Activated T-helper 2 cell treated with anti-CD3 and anti-CD28 coated beads, Interferon-gamma antibody, Interleukin-2, Interleukin-4, amounts not matched to agents 10 μg/mL and 5 μg/mL and 100 μg/mL, durations not matched to agents 14 hours and 24 hours and 36 hours (primary cell): ENCODE data around the gene SPATA22. TPM values are rescaled to one million over a fixed set of nuclear protein-coding genes. Genes with fewer than 3 reads are reported as not detected.
"Not testable (repeated sequence)": the region's sequence is repeated elsewhere in the genome, so short reads cannot be mapped to it uniquely, and the experiment has no call there.

ENCODE experiments used
- DNase-seq: peaks from one replicate; pipeline ENCODE4 v3.0.0; 2021; ENCODE audit warnings: low spot score
- H3K27ac Mint-ChIP-seq: one replicate; pipeline ENCODE4 v1.8.0; 2021; ENCODE audit warnings: mixed read lengths
- H3K27me3 Mint-ChIP-seq: one replicate; pipeline ENCODE4 v1.8.0; 2021; ENCODE audit warnings: low read depth, mixed read lengths
- H3K36me3 Mint-ChIP-seq: one replicate; pipeline ENCODE4 v1.8.0; 2021; ENCODE audit warnings: low read depth, mixed read lengths
- H3K4me1 Mint-ChIP-seq: one replicate; pipeline ENCODE4 v1.8.0; 2021; ENCODE audit warnings: low read depth, mixed read lengths
- H3K4me3 Mint-ChIP-seq: one replicate; pipeline ENCODE4 v1.8.0; 2021; ENCODE audit warnings: low read depth, mild to moderate bottlenecking, moderate library complexity, mixed read lengths
- H3K9me3 Mint-ChIP-seq: one replicate; pipeline ENCODE4 v1.8.0; 2021; ENCODE audit warnings: mixed read lengths
- intact Hi-C: fragments of 100-400 bp; cut with micrococcal nuclease; formaldehyde crosslinking; loops from one replicate; pipeline ENCODE4 v1.15.1; 2023
- total RNA-seq: library from RNA; stranded (reverse); gene quantifications from 2 replicates; pipeline ENCODE4 v1.2.3, GENCODE V29; 2022

The SPATA22 gene, protein sequence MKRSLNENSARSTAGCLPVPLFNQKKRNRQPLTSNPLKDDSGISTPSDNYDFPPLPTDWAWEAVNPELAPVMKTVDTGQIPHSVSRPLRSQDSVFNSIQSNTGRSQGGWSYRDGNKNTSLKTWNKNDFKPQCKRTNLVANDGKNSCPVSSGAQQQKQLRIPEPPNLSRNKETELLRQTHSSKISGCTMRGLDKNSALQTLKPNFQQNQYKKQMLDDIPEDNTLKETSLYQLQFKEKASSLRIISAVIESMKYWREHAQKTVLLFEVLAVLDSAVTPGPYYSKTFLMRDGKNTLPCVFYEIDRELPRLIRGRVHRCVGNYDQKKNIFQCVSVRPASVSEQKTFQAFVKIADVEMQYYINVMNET
- total RNA-seq: not detected in 2 replicates

DNA sequence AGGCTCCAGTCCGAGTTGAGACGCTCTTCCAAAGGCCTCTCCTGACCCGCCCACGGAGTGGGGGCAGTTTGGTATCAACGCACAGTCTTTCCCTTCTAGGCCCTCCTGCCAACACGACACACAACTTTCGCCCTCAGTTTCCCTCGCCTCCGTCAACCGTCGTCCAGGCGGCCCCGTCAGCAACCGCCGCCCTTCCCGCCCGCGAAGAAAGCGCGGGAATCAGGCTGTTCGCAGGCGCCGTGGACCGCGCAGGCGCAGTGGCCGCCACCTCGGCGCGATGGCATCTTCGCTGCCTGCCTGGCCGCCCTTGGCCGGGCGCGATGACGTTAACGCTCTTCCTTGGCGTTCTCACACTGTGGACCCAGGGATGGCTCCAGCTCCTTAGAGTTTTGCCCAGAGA, at the start of gene SPATA22:
SPATA22 (minus strand) TSS at position 221 of the 400 bp plus-strand sequence. CDS start 2,494 bp downstream, outside the sequence.
- DNase-seq: no peak
- H3K4me3 Mint-ChIP-seq: no peak within 1 kb of the TSS
- intact Hi-C loops: no loop called here
- no peak within 1 kb of the TSS for H3K27ac Mint-ChIP-seq
- no peaks in the 10 kb centered on the region for H3K9me3 Mint-ChIP-seq
- H3K4me1 Mint-ChIP-seq: peaks cover 4% of the 10 kb centered on the region
- H3K36me3 Mint-ChIP-seq: no peaks in the 10 kb centered on the region
- H3K27me3 Mint-ChIP-seq: peaks cover 3% of the 10 kb centered on the region

DNA sequence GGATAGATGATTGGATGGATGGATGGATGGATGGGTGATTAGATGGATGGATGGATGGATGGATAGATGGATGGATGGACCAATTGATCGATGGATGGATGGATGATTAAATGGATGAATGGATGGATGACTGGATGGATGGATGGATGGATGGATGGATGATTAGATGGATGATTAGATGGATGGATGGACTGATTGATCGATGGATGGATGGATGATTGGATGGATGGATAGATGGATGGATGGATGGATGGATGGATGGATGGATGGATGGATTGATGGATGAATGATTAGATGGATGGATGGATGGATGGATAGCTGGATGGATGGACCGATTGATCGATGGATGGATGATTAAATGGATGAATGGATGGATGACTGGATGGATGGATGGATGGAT, 47.9 kb upstream of the SPATA22 start:
- H3K36me3 Mint-ChIP-seq, DNase-seq, H3K4me3 Mint-ChIP-seq, H3K27ac Mint-ChIP-seq, H3K27me3 Mint-ChIP-seq, H3K9me3 Mint-ChIP-seq, H3K4me1 Mint-ChIP-seq, intact Hi-C loops: not testable (repeated sequence)

DNA sequence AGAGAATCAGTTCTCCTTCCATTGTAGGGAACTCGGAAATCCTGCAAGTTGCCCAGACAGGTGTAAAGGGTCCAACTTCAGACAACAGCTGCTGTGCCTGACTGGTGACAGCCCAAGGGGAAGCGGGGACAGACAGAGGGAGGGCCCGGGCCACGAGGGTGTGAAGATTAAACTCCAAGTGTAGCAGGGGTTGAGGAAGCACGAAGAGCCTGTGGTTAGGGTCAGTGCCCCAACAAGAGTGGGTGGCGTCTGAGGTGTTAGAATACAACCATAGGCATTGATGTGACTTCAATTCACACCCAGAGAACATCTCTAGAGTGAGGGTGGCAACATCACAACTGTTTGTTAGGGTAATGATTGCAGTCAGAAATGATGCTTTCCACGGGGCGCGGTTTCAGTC, 43.3 kb upstream of the SPATA22 start:
- Mint-ChIP-seq H3K9me3 (no peaks in the 10 kb centered on the region), H3K36me3 (no peaks in the 10 kb centered on the region), H3K4me1 (no peaks in the 10 kb centered on the region), H3K4me3 (no peak overlapping the region), H3K27me3 (no peaks in the 10 kb centered on the region), H3K27ac (no peak overlapping the region)
- no peak for DNase-seq
- intact Hi-C loops: no loop called here

DNA sequence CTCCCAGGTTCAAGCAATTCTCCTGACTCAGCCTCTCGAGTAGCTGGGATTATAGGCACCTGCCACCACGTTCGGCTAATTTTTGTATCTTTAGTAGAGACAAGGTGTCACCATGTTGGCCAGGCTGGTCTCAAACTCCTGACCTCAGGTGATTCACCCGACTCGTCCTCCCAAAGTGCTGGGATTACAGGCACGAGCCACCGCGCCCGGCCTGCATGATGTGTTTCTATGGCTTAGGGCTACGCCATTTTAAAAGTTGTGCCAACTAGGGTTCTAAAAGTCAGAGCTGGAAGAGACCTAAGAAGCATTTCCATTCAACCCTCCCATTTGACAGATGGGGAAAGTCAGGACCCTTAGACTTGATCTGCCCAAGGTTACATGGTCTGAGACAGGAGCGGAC, 42.5 kb upstream of the SPATA22 start:
- H3K36me3 Mint-ChIP-seq, H3K4me1 Mint-ChIP-seq, H3K9me3 Mint-ChIP-seq, DNase-seq, intact Hi-C loops, H3K27ac Mint-ChIP-seq, H3K4me3 Mint-ChIP-seq, H3K27me3 Mint-ChIP-seq: not testable (repeated sequence)

- no peak for DNase-seq
- no peaks in the 10 kb centered on the region for H3K36me3 Mint-ChIP-seq
- H3K9me3 Mint-ChIP-seq: no peaks in the 10 kb centered on the region
- intact Hi-C loops: no loop called here
- H3K4me1 Mint-ChIP-seq: no peaks in the 10 kb centered on the region
- no peaks in the 10 kb centered on the region for H3K27me3 Mint-ChIP-seq
- no peak overlapping the region for H3K27ac Mint-ChIP-seq
- H3K4me3 Mint-ChIP-seq: no peak overlapping the region
Measured at GRCh38 chr17:3513305-3514035, 41.9 kb upstream of the SPATA22 start.

DNA sequence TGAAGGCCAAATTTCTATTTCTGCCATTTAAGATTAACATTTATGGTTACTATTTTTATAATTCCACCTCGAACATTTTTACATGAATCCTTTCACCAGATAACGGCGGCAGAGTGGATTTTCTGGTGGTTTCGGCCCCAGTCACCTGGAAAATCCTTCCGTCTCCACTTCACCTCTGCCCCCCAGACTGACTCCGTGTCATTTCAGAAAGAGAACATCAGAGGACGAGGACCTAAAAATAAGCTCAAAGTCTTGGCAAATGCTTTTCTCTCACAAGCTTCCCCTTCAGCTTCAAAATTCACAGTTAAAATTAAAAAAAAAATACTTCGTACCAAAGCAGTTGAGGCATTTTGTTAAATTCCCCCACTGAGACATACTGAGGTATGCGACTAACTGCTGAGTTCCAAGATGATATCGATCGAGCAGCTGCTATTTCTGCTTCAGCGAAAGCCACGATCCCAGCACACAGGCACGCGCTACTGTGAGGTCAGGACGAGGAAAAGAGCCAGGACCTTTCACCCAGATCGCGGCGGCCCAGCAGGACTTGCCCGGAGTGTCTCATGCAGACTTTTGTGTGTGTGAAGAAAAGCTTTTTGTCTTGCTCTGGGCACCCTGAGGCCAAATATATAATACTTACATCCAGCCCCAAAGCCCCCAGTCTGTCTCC, 41.0 kb upstream of the SPATA22 start:
- intact Hi-C loops: no loop called here
- DNase-seq: no peak
- no peak overlapping the region for H3K4me3 Mint-ChIP-seq
- no peaks in the 10 kb centered on the region for H3K9me3 Mint-ChIP-seq
- no peaks in the 10 kb centered on the region for H3K36me3 Mint-ChIP-seq
- no peaks in the 10 kb centered on the region for H3K27me3 Mint-ChIP-seq
- no peaks in the 10 kb centered on the region for H3K4me1 Mint-ChIP-seq
- no peak overlapping the region for H3K27ac Mint-ChIP-seq

DNA sequence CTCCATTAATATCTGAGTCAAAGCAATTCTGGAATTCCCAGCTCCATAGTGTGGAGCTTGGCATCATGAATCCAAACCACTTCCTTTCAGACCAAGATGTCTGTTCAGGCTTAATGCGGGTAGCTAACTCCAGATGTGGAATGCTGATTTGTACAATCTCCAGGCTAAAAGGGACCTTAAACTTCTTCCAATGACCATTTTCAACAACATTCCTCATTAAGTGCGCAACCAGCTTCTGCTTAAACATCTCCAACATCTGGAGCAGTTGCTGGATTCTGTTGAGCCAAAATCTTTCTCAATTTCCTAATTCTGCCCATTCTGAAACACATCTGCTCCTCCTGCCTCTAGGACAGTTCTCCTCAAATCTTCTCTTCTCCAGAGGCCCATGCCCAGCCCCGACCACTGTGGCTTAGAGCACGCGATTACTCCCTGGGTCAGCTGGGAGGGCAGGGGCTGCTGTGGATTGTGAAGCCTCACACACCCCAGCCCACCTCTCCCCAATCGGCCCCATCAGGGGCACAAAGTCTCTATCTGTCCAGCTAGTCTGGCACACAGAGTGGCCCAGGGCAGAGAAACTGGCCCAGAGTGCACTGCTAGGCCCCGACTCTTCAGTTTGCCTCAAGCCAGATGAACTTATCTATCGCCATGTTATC, 40.4 kb upstream of the SPATA22 start:
- intact Hi-C loops: no loop called here
- H3K4me1 Mint-ChIP-seq: no peaks in the 10 kb centered on the region
- DNase-seq: no peak
- H3K27ac Mint-ChIP-seq: no peak overlapping the region
- H3K36me3 Mint-ChIP-seq: no peaks in the 10 kb centered on the region
- H3K27me3 Mint-ChIP-seq: no peaks in the 10 kb centered on the region
- H3K4me3 Mint-ChIP-seq: no peak overlapping the region
- H3K9me3 Mint-ChIP-seq: no peaks in the 10 kb centered on the region

DNA sequence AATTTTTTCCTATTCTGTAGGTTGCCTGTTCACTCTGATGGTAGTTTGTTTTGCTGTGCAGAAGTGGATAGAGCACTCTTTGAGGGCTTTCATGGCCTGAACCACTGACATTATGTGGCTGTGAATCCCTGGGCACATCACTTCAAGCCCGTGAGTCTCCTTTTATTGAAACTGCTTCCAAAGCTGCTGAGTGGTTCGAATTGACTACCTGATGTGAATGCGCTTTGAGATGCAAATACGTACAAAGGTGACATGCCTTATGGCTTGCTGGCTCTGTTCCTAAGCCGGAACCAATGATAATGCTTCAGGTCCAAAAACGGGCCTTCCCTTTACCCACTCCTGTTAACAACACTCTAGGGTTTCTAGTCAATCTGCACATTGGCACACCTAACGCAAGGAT, 38.5 kb upstream of the SPATA22 start:
- intact Hi-C loops: no loop called here
- no peaks in the 10 kb centered on the region for H3K36me3 Mint-ChIP-seq
- no peaks in the 10 kb centered on the region for H3K4me1 Mint-ChIP-seq
- DNase-seq: no peak
- H3K9me3 Mint-ChIP-seq: no peaks in the 10 kb centered on the region
- no peak overlapping the region for H3K4me3 Mint-ChIP-seq
- H3K27ac Mint-ChIP-seq: no peak overlapping the region
- no peaks in the 10 kb centered on the region for H3K27me3 Mint-ChIP-seq

DNA sequence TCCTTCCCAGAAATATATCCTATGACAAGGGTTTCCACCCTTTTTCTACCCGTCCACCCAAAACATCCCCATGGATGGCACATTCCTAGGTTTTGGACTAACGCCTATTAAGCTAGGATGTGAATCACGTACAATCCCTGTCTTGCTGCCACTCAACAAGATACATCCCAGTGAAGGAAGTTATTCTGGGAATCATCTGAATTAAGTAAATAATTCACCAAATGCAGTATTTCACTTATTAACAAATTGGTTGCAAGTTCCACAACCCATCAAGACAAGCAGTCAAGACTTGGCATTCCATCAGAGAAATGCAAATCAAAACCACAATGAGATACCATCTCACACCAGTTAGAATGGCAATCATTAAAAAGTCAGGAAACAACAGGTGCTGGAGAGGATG, 36.2 kb upstream of the SPATA22 start:
- Mint-ChIP-seq H3K4me1 (no peaks in the 10 kb centered on the region), H3K27me3 (no peaks in the 10 kb centered on the region), H3K36me3 (no peaks in the 10 kb centered on the region), H3K9me3 (no peaks in the 10 kb centered on the region), H3K4me3 (no peak overlapping the region), H3K27ac (no peak overlapping the region)
- intact Hi-C loops: no loop called here
- DNase-seq: no peak

GRCh38 chr17:3507071-3507470, 35.5 kb upstream of the SPATA22 start:
- Mint-ChIP-seq H3K4me1 (no peaks in the 10 kb centered on the region), H3K27ac (no peak overlapping the region), H3K36me3 (no peaks in the 10 kb centered on the region), H3K4me3 (no peak overlapping the region), H3K9me3 (no peaks in the 10 kb centered on the region), H3K27me3 (no peaks in the 10 kb centered on the region)
- DNase-seq: no peak
- intact Hi-C loops: no loop called here

DNA sequence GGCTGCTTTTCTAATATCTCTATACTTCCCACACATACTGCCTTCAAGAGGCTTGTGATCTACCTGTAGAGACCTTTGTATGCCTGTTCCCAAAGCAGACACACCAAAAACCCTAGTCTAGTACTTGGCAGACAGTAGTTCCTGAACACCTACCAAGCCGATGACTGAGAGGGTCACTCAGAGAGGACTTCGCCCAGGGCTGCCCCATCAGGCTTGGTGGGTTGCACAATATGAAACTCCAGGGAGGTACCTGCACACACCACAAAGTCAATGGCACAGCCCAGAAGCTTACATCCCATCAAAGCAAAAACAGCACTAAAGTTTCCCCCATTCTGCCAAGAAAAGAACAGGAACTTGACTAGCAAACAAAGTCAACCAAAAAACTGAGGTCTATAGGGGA, 34.4 kb upstream of the SPATA22 start:
- no peaks in the 10 kb centered on the region for H3K9me3 Mint-ChIP-seq
- H3K4me3 Mint-ChIP-seq: no peak overlapping the region
- H3K27me3 Mint-ChIP-seq: no peaks in the 10 kb centered on the region
- no peaks in the 10 kb centered on the region for H3K4me1 Mint-ChIP-seq
- no peak overlapping the region for H3K27ac Mint-ChIP-seq
- DNase-seq: no peak
- no peaks in the 10 kb centered on the region for H3K36me3 Mint-ChIP-seq
- intact Hi-C loops: no loop called here

GRCh38 chr17:3505008-3505407, 33.4 kb upstream of the SPATA22 start:
- H3K27ac Mint-ChIP-seq: no peak overlapping the region
- no peaks in the 10 kb centered on the region for H3K36me3 Mint-ChIP-seq
- DNase-seq: no peak
- no peak overlapping the region for H3K4me3 Mint-ChIP-seq
- no peaks in the 10 kb centered on the region for H3K4me1 Mint-ChIP-seq
- intact Hi-C loops: no loop called here
- H3K9me3 Mint-ChIP-seq: no peaks in the 10 kb centered on the region
- H3K27me3 Mint-ChIP-seq: no peaks in the 10 kb centered on the region

DNA sequence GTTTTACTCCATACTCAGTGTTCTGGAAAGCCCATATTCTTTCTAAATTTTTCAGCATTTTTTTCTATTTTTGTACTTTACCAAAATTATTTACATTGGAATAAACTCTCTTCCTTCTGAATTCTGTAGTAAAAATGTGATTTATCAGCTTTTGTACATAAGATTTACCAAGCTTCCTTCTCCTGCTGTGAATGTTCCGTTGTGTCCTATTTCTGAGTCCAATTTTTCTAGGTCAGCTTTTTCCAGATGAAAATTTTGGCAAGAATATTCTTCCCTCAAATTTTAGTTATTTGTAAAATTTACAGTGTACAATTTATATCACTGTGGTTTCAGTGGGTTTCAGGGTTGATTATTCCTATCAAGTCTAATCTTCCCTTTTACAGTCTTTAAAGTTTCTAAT, 31.7 kb upstream of the SPATA22 start:
- Mint-ChIP-seq H3K27me3 (no peaks in the 10 kb centered on the region), H3K4me3 (no peak overlapping the region), H3K36me3 (no peaks in the 10 kb centered on the region), H3K27ac (no peak overlapping the region), H3K9me3 (no peaks in the 10 kb centered on the region), H3K4me1 (no peaks in the 10 kb centered on the region)
- intact Hi-C loops: no loop called here
- no peak for DNase-seq
